GM12891 (cell line): ENCODE measurements around the gene TMEM132D.

ENCODE experiments used
- DNase-seq: peaks from one replicate; pipeline ENCODE4 v3.0.0; 2011; ENCODE audit warnings: low spot score; ENCODE audit not compliant: insufficient read length
- FAIRE-seq: peaks from 2 replicates; lab custom pipeline; 2011; peaks lifted over from hg19 to GRCh38; lab: Jason Lieb, UNC
- PAX5 ChIP-seq: IDR thresholded peaks from 2 replicates; pipeline ENCODE4 v1.6.1; 2011; ENCODE audit warnings: low read length, moderate library complexity, mild to moderate bottlenecking; ENCODE audit not compliant: insufficient read depth, severe bottlenecking
- POLR2A ChIP-seq: IDR thresholded peaks from 2 replicates; pipeline ENCODE4 v1.6.1; 2011; ENCODE audit warnings: low read depth, low read length, control low read depth
- POLR2AphosphoS5 ChIP-seq: IDR thresholded peaks from 2 replicates; pipeline ENCODE4 v1.6.1; 2011; ENCODE audit warnings: low read depth, low read length, control low read depth
- POU2F2 ChIP-seq: IDR thresholded peaks from 2 replicates; pipeline ENCODE4 v1.6.1; 2011; ENCODE audit warnings: low read depth, mild to moderate bottlenecking, control low read depth, low read length, moderate library complexity
- SPI1 ChIP-seq: IDR thresholded peaks from 2 replicates; pipeline ENCODE4 v1.6.1; 2011; ENCODE audit warnings: low read depth, low read length, control low read depth
- TAF1 ChIP-seq: IDR thresholded peaks from 2 replicates; pipeline ENCODE4 v1.6.1; 2011; ENCODE audit warnings: low read depth, low read length, control low read depth

The TMEM132D gene

DNA sequence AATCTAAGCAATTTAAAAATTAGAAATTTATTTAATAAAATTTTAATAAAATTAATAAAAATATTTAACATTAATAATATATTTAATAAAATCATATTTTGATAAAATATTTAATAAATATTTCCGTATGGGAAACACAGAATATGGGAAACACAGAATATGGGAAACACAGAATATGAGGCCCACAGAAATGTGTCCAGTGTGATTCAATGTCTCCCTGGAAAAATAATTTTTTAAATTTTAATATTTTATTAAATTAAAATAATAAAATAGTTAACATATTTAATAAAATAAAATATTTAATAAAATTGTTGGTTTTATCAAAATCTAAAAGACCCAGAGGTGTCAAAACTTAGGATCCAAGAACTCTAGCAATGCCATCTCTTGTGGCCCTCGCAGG lies 186.4 kb downstream of the TMEM132D start:
- no peak for FAIRE-seq
- TF ChIP-seq SPI1: no peak
- TF ChIP-seq PAX5: no peak
- no peak for TF ChIP-seq TAF1
- no peak for TF ChIP-seq POLR2AphosphoS5
- no peak for TF ChIP-seq POLR2A
- no peak for TF ChIP-seq POU2F2

GRCh38 chr12:129716825-129717224 lies 187.0 kb downstream of the TMEM132D start:
- no peak for DNase-seq
- TF ChIP-seq PAX5: no peak
- no peak for TF ChIP-seq POU2F2
- TF ChIP-seq POLR2AphosphoS5: no peak
- TF ChIP-seq TAF1: no peak
- no peak for TF ChIP-seq SPI1
- no peak for TF ChIP-seq POLR2A
- FAIRE-seq: no peak

More for the DNA sequence above, 186.4 kb downstream of the TMEM132D start:
- DNase-seq: no peak

DNA sequence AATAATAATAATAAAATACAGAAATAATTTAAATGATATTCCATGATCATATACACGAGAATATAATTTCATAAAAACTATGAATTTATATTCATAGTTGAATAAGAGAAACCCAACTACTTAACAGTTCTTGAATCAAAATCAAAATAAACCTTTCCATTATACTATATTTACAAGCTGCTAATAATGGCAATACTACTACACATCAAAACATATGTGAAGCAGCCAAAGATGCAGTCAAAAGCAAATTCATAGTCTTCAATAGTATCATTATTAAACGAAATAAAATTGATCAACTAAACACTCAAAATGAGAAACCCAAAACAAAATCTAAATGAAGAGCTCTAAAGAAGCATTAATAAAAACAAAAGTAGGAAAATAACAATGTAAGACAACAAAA lies 197.1 kb downstream of the TMEM132D start:
- TF ChIP-seq POLR2A (no peak), POU2F2 (no peak), SPI1 (no peak), PAX5 (no peak), TAF1 (no peak), POLR2AphosphoS5 (no peak)
- FAIRE-seq (no peak), DNase-seq (no peak)

GRCh38 chr12:129704232-129704830 lies 199.5 kb downstream of the TMEM132D start:
- FAIRE-seq (no peak), DNase-seq (no peak)
- TF ChIP-seq POLR2AphosphoS5 (no peak), TAF1 (no peak), POLR2A (no peak), POU2F2 (no peak), SPI1 (no peak), PAX5 (no peak)

- FAIRE-seq (no peak), DNase-seq (no peak)
- TF ChIP-seq TAF1 (no peak), PAX5 (no peak), POLR2AphosphoS5 (no peak), POLR2A (no peak), POU2F2 (no peak), SPI1 (no peak)
Measured at GRCh38 chr12:129701631-129702101, 202.2 kb downstream of the TMEM132D start.

GRCh38 chr12:129700036-129700435 lies 203.8 kb downstream of the TMEM132D start:
- DNase-seq (no peak), FAIRE-seq (no peak)
- TF ChIP-seq POLR2A: no peak
- no peak for TF ChIP-seq SPI1
- no peak for TF ChIP-seq POLR2AphosphoS5
- no peak for TF ChIP-seq TAF1
- TF ChIP-seq POU2F2: no peak
- no peak for TF ChIP-seq PAX5

DNA sequence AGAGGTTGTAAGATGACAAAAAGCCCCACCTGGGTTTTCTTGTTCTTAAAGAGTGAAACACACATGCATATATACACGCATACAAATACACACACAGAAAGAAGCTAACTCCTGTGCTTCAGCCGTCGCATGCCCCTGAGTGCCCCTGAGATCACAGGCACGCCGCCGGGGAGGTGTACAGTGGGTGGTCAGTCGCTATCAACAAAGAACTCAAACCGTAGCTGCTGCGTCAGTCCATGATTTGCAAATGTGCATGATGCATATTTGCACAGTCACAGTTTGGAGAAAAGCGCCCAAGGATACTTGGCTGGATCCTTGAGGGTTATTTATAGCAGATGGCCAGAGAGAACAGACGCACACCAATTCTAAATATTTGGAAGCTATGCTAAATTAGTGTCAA lies 206.9 kb downstream of the TMEM132D start:
- DNase-seq (no peak), FAIRE-seq (no peak)
- no peak for TF ChIP-seq SPI1
- no peak for TF ChIP-seq PAX5
- no peak for TF ChIP-seq TAF1
- no peak for TF ChIP-seq POLR2A
- TF ChIP-seq POU2F2: no peak
- TF ChIP-seq POLR2AphosphoS5: no peak

DNA sequence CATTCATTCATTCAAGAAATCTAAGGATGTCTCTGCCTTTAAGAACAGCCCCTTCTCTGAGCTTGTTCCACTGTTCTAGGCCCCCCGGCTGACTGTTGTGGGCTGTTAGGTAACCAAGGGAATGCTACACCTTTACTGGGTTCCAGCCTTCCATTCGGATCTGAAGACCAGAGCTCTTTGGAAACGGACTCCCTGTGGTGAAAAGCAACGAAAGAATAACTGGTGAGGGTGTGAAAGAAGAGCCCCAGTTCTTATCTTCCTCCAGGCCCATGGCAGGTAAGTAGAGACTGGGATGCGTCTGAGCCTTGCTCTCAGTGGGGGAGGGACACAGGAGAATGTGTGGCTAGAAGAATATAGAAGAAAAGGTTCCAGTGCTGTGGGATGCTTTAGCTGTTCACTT lies 207.4 kb downstream of the TMEM132D start:
- no peak for TF ChIP-seq POU2F2
- TF ChIP-seq SPI1: no peak
- TF ChIP-seq PAX5: no peak
- TF ChIP-seq POLR2A: no peak
- TF ChIP-seq TAF1: no peak
- TF ChIP-seq POLR2AphosphoS5: no peak
- DNase-seq (no peak), FAIRE-seq (no peak)

- no peak for FAIRE-seq
- TF ChIP-seq TAF1: no peak
- TF ChIP-seq POU2F2: no peak
- TF ChIP-seq POLR2AphosphoS5: no peak
- no peak for TF ChIP-seq SPI1
- no peak for TF ChIP-seq POLR2A
- no peak for TF ChIP-seq PAX5
- no peak for DNase-seq
Measured at GRCh38 chr12:129693731-129694130, 210.1 kb downstream of the TMEM132D start.

DNA sequence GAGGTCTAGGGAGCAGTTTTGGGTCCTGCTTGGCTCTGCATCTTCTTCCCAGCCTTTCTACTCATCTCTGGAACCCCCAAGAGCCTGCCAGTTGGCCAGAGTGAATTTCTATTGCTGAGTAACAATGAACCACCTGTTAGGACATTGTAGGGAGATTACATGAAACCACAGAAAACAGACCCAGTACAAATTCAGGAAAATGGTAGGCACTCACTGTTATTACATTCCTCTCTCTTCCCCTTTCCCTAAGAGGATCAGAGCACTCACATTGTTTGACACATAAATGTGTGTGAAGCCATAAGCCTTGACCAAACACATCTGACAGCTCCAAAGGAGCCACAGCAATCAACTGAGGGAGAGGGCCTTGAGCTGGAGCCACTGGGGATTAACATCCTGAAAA lies 216.1 kb downstream of the TMEM132D start:
- no peak for FAIRE-seq
- DNase-seq: no peak
- TF ChIP-seq POLR2AphosphoS5: no peak
- TF ChIP-seq POLR2A: no peak
- no peak for TF ChIP-seq SPI1
- no peak for TF ChIP-seq TAF1
- no peak for TF ChIP-seq POU2F2
- no peak for TF ChIP-seq PAX5
